ENCODE measurements around the gene EFCAB14.

- TF ChIP-seq TARDBP (IDR thresholded peaks at IDR 0.05) (no peak), ARNT (IDR thresholded peaks at IDR 0.05) (no peak), ELF4 (IDR thresholded peaks at IDR 0.05) (no peak), FOXK2 (IDR thresholded peaks at IDR 0.05) (no peak), BHLHE40 (IDR thresholded peaks at IDR 0.05; ENCODE audit: borderline replicate concordance) (no peak), FOXM1 (IDR thresholded peaks at IDR 0.05; ENCODE audit: borderline replicate concordance) (no peak), NFRKB (IDR thresholded peaks at IDR 0.05) (no peak), SP1 (IDR thresholded peaks at IDR 0.05) (no peak), ZNF384 (IDR thresholded peaks at IDR 0.05) (no peak), L3MBTL2 (conservative IDR thresholded peaks at IDR 0.05) (no peak), FOXA1 (IDR thresholded peaks at IDR 0.05) (no peak)
These were observed 38.9 kb downstream of the EFCAB14 start for GRCh38 chr1:46679789-46680573.
